GM12891 (cell line): Measurements from ENCODE around the gene NEGR1.

Experiments used
- POLR2A ChIP-seq: IDR thresholded peaks from 2 replicates; pipeline ENCODE4 v1.6.1; 2011; ENCODE audit warnings: low read depth, low read length, control low read depth
- POLR2AphosphoS5 ChIP-seq: IDR thresholded peaks from 2 replicates; pipeline ENCODE4 v1.6.1; 2011; ENCODE audit warnings: low read depth, low read length, control low read depth
- SPI1 ChIP-seq: IDR thresholded peaks from 2 replicates; pipeline ENCODE4 v1.6.1; 2011; ENCODE audit warnings: low read depth, low read length, control low read depth
- TAF1 ChIP-seq: IDR thresholded peaks from 2 replicates; pipeline ENCODE4 v1.6.1; 2011; ENCODE audit warnings: low read depth, low read length, control low read depth

- TF ChIP-seq POLR2A = no peak
- TF ChIP-seq TAF1 = no peak
- no peak for TF ChIP-seq POLR2AphosphoS5
- no peak for TF ChIP-seq SPI1
Measured at GRCh38 chr1:71522721-71523120, 759.6 kb downstream of the NEGR1 start.
